ENCODE results near the gene VRK2.

The VRK2 gene

DNA sequence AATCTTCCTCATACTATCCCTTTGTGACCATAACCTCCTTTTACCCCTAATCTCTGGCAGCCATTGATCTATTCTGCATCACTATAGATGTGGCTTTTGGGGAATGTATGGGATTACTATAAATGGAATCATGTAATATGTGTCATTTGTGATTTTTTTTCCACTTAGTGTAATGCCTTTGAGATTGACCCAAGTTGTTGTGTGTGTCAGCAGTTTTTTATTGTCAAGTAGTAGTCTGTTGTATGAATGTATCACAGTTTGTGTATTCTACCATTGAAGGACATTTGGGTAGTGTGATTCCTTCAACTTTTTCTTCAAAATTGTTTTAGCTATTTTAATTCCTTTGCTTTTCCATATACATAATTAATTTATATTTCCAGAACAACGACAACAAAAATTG lies 18.6 kb downstream of the VRK2 start:
- no peaks in the 10 kb centered on the region for H3K9me3 ChIP-seq (ENCODE audit: insufficient read depth, low read length)
- H3K27ac ChIP-seq (ENCODE audit: low read depth, low read length): no peak overlapping the region
- no peaks in the 10 kb centered on the region for H3K36me3 ChIP-seq (ENCODE audit: low read length)
- no peaks in the 10 kb centered on the region for H3F3A ChIP-seq (ENCODE audit: insufficient read depth)
- no peak overlapping the region for H3K4me2 ChIP-seq (ENCODE audit: low read depth, low read length, poor library complexity, severe bottlenecking)
- no peak overlapping the region for H3K4me3 ChIP-seq (ENCODE audit: insufficient read depth, low read length, poor library complexity, severe bottlenecking)
- H3K9ac ChIP-seq (ENCODE audit: low read length): no peak overlapping the region
- no peaks in the 10 kb centered on the region for H3K9me2 ChIP-seq (replicated peaks; ENCODE audit: insufficient read depth, low read length)
- no peaks in the 10 kb centered on the region for H3K27me3 ChIP-seq (ENCODE audit: low read length)
- H3K79me2 ChIP-seq (ENCODE audit: insufficient read depth, low read length): 0 out of 2 replicates have a peak, but pooled peaks cover 9% of the 10 kb centered on the region
- H2AFZ ChIP-seq (ENCODE audit: low read depth, low read length, severe bottlenecking): no peak overlapping the region
- no peak for TF ChIP-seq EZH2phosphoT487 (conservative IDR thresholded peaks at IDR 0.05; ENCODE audit: low read length)
- TF ChIP-seq, protein P1, sequence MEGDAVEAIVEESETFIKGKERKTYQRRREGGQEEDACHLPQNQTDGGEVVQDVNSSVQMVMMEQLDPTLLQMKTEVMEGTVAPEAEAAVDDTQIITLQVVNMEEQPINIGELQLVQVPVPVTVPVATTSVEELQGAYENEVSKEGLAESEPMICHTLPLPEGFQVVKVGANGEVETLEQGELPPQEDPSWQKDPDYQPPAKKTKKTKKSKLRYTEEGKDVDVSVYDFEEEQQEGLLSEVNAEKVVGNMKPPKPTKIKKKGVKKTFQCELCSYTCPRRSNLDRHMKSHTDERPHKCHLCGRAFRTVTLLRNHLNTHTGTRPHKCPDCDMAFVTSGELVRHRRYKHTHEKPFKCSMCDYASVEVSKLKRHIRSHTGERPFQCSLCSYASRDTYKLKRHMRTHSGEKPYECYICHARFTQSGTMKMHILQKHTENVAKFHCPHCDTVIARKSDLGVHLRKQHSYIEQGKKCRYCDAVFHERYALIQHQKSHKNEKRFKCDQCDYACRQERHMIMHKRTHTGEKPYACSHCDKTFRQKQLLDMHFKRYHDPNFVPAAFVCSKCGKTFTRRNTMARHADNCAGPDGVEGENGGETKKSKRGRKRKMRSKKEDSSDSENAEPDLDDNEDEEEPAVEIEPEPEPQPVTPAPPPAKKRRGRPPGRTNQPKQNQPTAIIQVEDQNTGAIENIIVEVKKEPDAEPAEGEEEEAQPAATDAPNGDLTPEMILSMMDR (IDR thresholded peaks at IDR 0.05; ENCODE audit: insufficient read depth, low read length, poor library complexity, severe bottlenecking): no peak
- no peaks in the 10 kb centered on the region for H4K20me1 ChIP-seq (ENCODE audit: low read depth, low read length)

DNA sequence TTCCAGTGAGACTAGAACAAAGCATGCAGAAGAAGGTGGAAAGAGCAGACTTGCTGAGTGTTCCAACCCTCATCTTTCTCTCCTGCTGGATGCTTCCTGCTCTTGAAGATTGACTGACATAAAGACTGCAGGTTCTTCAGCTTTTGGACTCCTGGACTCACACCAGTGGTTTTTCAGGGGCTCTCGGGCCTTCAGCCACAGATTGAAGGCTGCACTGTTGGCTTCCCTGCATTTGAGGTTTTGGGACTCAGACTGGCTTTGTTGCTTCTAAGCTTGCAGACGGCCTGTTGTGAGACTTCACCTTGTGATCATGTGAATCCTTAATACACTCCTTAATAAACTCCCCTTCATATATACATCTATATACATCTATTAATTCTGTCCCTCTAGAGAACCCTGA lies 20.4 kb downstream of the VRK2 start:
- TF ChIP-seq EZH2phosphoT487 (conservative IDR thresholded peaks at IDR 0.05; ENCODE audit: low read length): no peak
- TF ChIP-seq, protein P1 (IDR thresholded peaks at IDR 0.05; ENCODE audit: insufficient read depth, low read length, poor library complexity, severe bottlenecking): no peak
- Histone ChIP-seq H3K79me2 (ENCODE audit: insufficient read depth, low read length) (peaks cover 9% of the 10 kb centered on the region; the same call in 1 of the 2 replicates), H3K9me2 (replicated peaks; ENCODE audit: insufficient read depth, low read length) (no peaks in the 10 kb centered on the region), H4K20me1 (ENCODE audit: low read depth, low read length) (no peaks in the 10 kb centered on the region), H3K27me3 (ENCODE audit: low read length) (no peaks in the 10 kb centered on the region), H2AFZ (ENCODE audit: low read depth, low read length, severe bottlenecking) (no peak overlapping the region), H3K9me3 (ENCODE audit: insufficient read depth, low read length) (no peaks in the 10 kb centered on the region), H3K4me3 (ENCODE audit: insufficient read depth, low read length, poor library complexity, severe bottlenecking) (no peak overlapping the region), H3K4me2 (ENCODE audit: low read depth, low read length, poor library complexity, severe bottlenecking) (no peak overlapping the region), H3F3A (ENCODE audit: insufficient read depth) (no peaks in the 10 kb centered on the region), H3K36me3 (ENCODE audit: low read length) (no peaks in the 10 kb centered on the region), H3K27ac (ENCODE audit: low read depth, low read length) (no peak overlapping the region), H3K9ac (ENCODE audit: low read length) (no peak overlapping the region)

DNA sequence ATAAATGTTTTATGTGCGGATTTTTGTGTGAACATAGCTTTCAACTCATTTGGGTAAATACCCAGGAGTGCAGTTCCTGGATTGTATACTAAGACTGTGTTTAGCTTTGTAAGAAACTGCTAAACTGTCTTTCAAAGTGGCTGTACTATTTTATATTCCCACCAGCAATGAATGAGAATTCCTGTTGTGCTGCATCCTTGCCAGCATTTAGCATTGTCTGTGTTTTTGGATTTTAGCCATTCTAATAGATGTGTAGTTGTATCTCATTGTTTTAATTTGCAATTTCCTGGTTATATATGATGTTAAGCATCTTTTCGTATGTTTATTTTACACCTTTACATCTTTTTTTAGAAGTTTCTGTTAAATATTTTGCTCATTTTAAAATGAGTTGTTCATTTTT lies 24.2 kb downstream of the VRK2 start:
- H3K4me2 ChIP-seq (ENCODE audit: low read depth, low read length, poor library complexity, severe bottlenecking): no peak overlapping the region
- peaks cover 9% of the 10 kb centered on the region; the same call in 1 of the 2 replicates for H3K36me3 ChIP-seq (ENCODE audit: low read length)
- no peaks in the 10 kb centered on the region for H3K27me3 ChIP-seq (ENCODE audit: low read length)
- H2AFZ ChIP-seq (ENCODE audit: low read depth, low read length, severe bottlenecking): no peak overlapping the region
- H3K79me2 ChIP-seq (ENCODE audit: insufficient read depth, low read length): peaks cover 9% of the 10 kb centered on the region; the same call in 1 of the 2 replicates
- H4K20me1 ChIP-seq (ENCODE audit: low read depth, low read length): no peaks in the 10 kb centered on the region
- H3K9me3 ChIP-seq (ENCODE audit: insufficient read depth, low read length): no peaks in the 10 kb centered on the region
- no peak for TF ChIP-seq EZH2phosphoT487 (conservative IDR thresholded peaks at IDR 0.05; ENCODE audit: low read length)
- TF ChIP-seq, protein P1 (IDR thresholded peaks at IDR 0.05; ENCODE audit: insufficient read depth, low read length, poor library complexity, severe bottlenecking): no peak
- H3K9ac ChIP-seq (ENCODE audit: low read length): no peak overlapping the region
- no peak overlapping the region for H3K27ac ChIP-seq (ENCODE audit: low read depth, low read length)
- no peaks in the 10 kb centered on the region for H3K9me2 ChIP-seq (replicated peaks; ENCODE audit: insufficient read depth, low read length)
- H3K4me3 ChIP-seq (ENCODE audit: insufficient read depth, low read length, poor library complexity, severe bottlenecking): no peak overlapping the region
- no peaks in the 10 kb centered on the region for H3F3A ChIP-seq (ENCODE audit: insufficient read depth)

All from SU-DHL-6 (cell line).